ENCODE data around the gene ZNF530.
A peak's percentile ranks its signal among the peaks of the same experiment; 100 is the strongest.

ZNF530 gene

DNA sequence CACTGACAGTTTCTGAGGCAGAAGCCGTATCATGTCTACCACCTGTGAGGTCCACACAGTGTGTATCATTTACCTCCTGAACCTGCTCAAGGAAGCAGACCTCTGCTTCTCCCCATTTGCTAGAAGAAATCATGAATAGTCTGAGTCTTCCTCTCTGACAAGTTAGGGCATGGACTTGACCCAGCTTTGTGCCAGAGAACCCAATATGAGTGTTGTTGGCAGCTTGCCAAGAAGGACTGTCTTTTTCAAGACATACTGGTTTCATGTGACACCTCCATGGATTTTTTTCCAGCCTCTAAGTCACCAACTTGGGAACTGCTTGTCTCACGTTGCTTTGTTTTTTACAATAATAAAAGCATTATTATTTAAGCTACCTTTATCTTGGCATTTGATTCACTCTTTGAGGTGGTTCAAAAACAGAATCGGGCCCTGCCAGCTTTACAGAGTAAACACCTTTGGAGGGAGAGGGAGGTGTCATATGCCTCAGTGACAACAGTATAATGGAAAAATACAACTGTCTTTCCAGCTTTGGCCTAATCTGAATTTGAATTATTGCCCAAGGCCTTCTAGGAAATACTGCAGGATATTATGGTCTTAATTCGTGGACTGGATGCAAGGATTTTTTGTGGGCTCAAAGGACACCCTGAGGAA, 42.8 kb downstream of the ZNF530 start:
- Histone ChIP-seq H3K36me3 (ENCODE audit: low read depth) (peaks cover 53% of the 10 kb centered on the region), H3K4me3 (ENCODE audit: severe bottlenecking) (no peak overlapping the region), H3K27ac (ENCODE audit: poor library complexity, severe bottlenecking) (no peak overlapping the region), H3K4me1 (ENCODE audit: insufficient read depth, poor library complexity, severe bottlenecking) (peaks cover 7% of the 10 kb centered on the region), H3K27me3 (ENCODE audit: insufficient read depth, poor library complexity, severe bottlenecking) (no peaks in the 10 kb centered on the region), H3K9me3 (ENCODE audit: severe bottlenecking) (peaks cover 13% of the 10 kb centered on the region)
- ATAC-seq (ENCODE audit: low read depth) (no peak), DNase-seq (ENCODE audit: low spot score) (no peak)
- TF ChIP-seq, protein P1, sequence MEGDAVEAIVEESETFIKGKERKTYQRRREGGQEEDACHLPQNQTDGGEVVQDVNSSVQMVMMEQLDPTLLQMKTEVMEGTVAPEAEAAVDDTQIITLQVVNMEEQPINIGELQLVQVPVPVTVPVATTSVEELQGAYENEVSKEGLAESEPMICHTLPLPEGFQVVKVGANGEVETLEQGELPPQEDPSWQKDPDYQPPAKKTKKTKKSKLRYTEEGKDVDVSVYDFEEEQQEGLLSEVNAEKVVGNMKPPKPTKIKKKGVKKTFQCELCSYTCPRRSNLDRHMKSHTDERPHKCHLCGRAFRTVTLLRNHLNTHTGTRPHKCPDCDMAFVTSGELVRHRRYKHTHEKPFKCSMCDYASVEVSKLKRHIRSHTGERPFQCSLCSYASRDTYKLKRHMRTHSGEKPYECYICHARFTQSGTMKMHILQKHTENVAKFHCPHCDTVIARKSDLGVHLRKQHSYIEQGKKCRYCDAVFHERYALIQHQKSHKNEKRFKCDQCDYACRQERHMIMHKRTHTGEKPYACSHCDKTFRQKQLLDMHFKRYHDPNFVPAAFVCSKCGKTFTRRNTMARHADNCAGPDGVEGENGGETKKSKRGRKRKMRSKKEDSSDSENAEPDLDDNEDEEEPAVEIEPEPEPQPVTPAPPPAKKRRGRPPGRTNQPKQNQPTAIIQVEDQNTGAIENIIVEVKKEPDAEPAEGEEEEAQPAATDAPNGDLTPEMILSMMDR (IDR thresholded peaks at IDR 0.05; ENCODE audit: poor library complexity, severe bottlenecking), result no peak

DNA sequence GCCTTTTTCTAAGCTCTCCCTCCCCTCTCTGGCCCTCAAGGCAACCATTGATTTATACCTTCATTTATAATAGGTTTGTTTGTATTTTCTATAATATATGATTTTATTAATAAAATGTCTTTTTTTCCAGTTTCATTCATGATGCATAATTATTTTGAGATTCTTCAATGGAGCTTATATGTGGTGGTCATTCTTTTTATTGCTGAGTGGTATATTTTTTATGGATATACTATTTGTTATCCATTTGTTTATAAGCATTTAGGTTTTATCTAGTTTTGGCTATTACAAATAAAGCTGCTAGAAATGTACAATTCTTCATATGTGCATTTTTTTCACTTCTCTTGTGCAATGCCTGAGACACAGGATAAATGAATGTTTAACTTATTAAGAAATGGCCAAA, 44.0 kb downstream of the ZNF530 start:
- TF ChIP-seq, protein P1 (IDR thresholded peaks at IDR 0.05; ENCODE audit: poor library complexity, severe bottlenecking), result no peak
- ATAC-seq (ENCODE audit: low read depth), result no peak
- peaks cover 41% of the 10 kb centered on the region for H3K36me3 ChIP-seq (ENCODE audit: low read depth)

DNA sequence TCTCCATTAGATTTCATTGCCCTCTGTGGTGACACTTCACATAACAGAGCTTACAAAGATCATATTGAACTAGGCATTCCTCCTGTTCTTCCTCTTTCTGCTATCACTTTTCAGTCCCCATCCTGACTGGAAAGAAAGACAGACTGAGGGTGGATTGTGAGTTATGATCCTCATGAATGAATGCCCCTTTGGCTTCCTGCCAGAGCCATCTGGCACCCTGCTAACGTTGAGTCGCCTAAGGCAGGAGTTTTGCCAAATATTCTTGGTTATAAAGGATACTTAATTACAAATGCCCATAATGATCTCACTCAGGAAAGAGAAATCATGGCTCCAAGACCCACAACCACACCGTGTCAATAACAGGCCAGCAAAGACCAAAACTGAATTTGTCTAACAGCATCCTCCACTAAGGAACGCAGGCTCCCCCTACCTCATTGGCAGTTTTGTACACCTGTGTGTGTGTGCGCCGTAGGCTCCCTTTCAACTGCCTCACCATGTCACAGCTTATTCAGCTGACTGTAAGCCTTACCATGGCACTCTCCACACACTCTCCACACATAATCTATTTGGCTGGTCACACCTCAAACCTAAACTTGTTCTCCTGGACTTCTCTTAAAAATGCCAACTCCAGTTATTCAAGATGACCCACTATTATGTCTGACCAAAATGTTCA, 48.8 kb downstream of the ZNF530 start:
- ATAC-seq (ENCODE audit: low read depth) (no peak), DNase-seq (ENCODE audit: low spot score) (no peak)

More for the DNA sequence above, 44.0 kb downstream of the ZNF530 start:
- Histone ChIP-seq H3K27ac (ENCODE audit: poor library complexity, severe bottlenecking) (no peak overlapping the region), H3K9me3 (ENCODE audit: severe bottlenecking) (peaks cover 12% of the 10 kb centered on the region), H3K4me1 (ENCODE audit: insufficient read depth, poor library complexity, severe bottlenecking) (peaks cover 7% of the 10 kb centered on the region), H3K27me3 (ENCODE audit: insufficient read depth, poor library complexity, severe bottlenecking) (no peaks in the 10 kb centered on the region), H3K4me3 (ENCODE audit: severe bottlenecking) (no peak overlapping the region)
- no peak for DNase-seq (ENCODE audit: low spot score)

DNA sequence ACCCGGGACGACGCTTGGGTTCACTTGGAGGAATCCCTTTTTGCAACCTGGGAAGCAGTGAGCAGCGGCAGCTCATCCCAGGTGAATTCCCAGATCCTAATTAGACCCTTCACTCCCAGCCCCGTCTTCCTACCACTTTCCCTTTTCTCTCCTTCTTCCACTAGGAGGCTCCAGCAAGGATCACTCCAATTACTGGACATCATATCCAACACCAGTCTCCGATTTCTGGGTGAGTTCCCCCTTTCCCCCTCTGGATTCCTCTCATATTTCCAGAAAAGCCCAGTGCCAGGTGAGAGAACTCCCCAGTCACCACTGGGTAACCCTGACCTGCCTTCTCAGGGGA, 51.9 kb downstream of the ZNF530 start:
- H3K4me1 ChIP-seq (ENCODE audit: insufficient read depth, poor library complexity, severe bottlenecking), result peaks cover 7% of the 10 kb centered on the region
- DNase-seq (ENCODE audit: low spot score), result no peak
- no peak for ATAC-seq (ENCODE audit: low read depth)
- no peaks in the 10 kb centered on the region for H3K36me3 ChIP-seq (ENCODE audit: low read depth)
- peaks cover 8% of the 10 kb centered on the region for H3K9me3 ChIP-seq (ENCODE audit: severe bottlenecking)
- no peaks in the 10 kb centered on the region for H3K27me3 ChIP-seq (ENCODE audit: insufficient read depth, poor library complexity, severe bottlenecking)
- peak overlapping the region; percentile 20 for H3K27ac ChIP-seq (ENCODE audit: poor library complexity, severe bottlenecking)
- TF ChIP-seq, protein P1 (IDR thresholded peaks at IDR 0.05; ENCODE audit: poor library complexity, severe bottlenecking), result no peak
- no peak overlapping the region for H3K4me3 ChIP-seq (ENCODE audit: severe bottlenecking)

More for the DNA sequence above, 48.8 kb downstream of the ZNF530 start:
- Histone ChIP-seq H3K36me3 (ENCODE audit: low read depth) (no peaks in the 10 kb centered on the region), H3K9me3 (ENCODE audit: severe bottlenecking) (peaks cover 8% of the 10 kb centered on the region), H3K4me1 (ENCODE audit: insufficient read depth, poor library complexity, severe bottlenecking) (peaks cover 7% of the 10 kb centered on the region), H3K4me3 (ENCODE audit: severe bottlenecking) (no peak overlapping the region), H3K27me3 (ENCODE audit: insufficient read depth, poor library complexity, severe bottlenecking) (no peaks in the 10 kb centered on the region), H3K27ac (ENCODE audit: poor library complexity, severe bottlenecking) (no peak overlapping the region)
- TF ChIP-seq, protein P1 (IDR thresholded peaks at IDR 0.05; ENCODE audit: poor library complexity, severe bottlenecking), result no peak

DNA sequence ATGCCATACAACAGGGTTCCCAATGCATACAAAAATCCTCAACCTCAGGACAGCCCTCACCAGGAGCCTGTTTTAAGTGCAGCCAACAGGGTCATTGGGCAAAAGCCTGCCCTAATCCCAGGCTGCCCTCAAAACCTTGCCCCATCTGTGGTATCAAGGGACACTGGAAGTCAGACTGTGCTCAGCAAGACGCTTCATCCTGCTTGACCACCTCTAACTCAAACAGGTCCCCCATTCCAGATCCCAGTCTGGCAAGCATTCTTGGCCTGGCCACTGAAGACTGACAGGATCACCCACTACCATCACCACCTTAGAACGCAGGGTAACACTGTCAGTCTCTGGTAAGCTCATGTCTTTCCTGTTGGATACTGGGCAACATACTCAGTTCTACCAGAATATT, 54.0 kb downstream of the ZNF530 start:
- H3K36me3 ChIP-seq (ENCODE audit: low read depth), result no peaks in the 10 kb centered on the region
- peaks cover 7% of the 10 kb centered on the region for H3K4me1 ChIP-seq (ENCODE audit: insufficient read depth, poor library complexity, severe bottlenecking)
- H3K4me3 ChIP-seq (ENCODE audit: severe bottlenecking), result no peak overlapping the region
- no peak for ATAC-seq (ENCODE audit: low read depth)
- H3K27me3 ChIP-seq (ENCODE audit: insufficient read depth, poor library complexity, severe bottlenecking), result no peaks in the 10 kb centered on the region
- peaks cover 8% of the 10 kb centered on the region for H3K9me3 ChIP-seq (ENCODE audit: severe bottlenecking)
- DNase-seq (ENCODE audit: low spot score), result no peak
- no peak overlapping the region for H3K27ac ChIP-seq (ENCODE audit: poor library complexity, severe bottlenecking)
- TF ChIP-seq, protein P1 (IDR thresholded peaks at IDR 0.05; ENCODE audit: poor library complexity, severe bottlenecking), result no peak

All from RWPE2 (cell line).